ENCODE measurements around the gene LRRC23.

The LRRC23 gene

GRCh38 chr12:6947615-6948014 is 43.0 kb downstream of the LRRC23 start:
- TF ChIP-seq TCF12 (IDR thresholded peaks at IDR 0.05; ENCODE audit: low read depth) = no peak
- TF ChIP-seq YY1 (IDR thresholded peaks at IDR 0.05; ENCODE audit: low read depth) = no peak
- no peak for TF ChIP-seq FOXM1 (IDR thresholded peaks at IDR 0.05; ENCODE audit: borderline replicate concordance, low read depth)
- no peak for TF ChIP-seq RAD21 (IDR thresholded peaks at IDR 0.05; ENCODE audit: low read depth)
- no peak for TF ChIP-seq CEBPB (IDR thresholded peaks at IDR 0.05)
- no peak for TF ChIP-seq ZBTB7A (IDR thresholded peaks at IDR 0.05; ENCODE audit: low read depth)
- no peak for TF ChIP-seq NFIC (IDR thresholded peaks at IDR 0.05)
- TF ChIP-seq REST (IDR thresholded peaks at IDR 0.05; ENCODE audit: low read depth) = no peak
- no peak for TF ChIP-seq EP300 (IDR thresholded peaks at IDR 0.05; ENCODE audit: borderline replicate concordance)
- no peak for TF ChIP-seq USF1 (IDR thresholded peaks at IDR 0.05)
- TF ChIP-seq TEAD4 (IDR thresholded peaks at IDR 0.05) = no peak
- no peak for TF ChIP-seq TAF1 (IDR thresholded peaks at IDR 0.05; ENCODE audit: low read depth)
- no peak for TF ChIP-seq CREB1 (IDR thresholded peaks at IDR 0.05; ENCODE audit: low read depth)
- TF ChIP-seq MAX (IDR thresholded peaks at IDR 0.05) = no peak

- TF ChIP-seq TCF12 (IDR thresholded peaks at IDR 0.05; ENCODE audit: low read depth) = no peak
- no peak for TF ChIP-seq TAF1 (IDR thresholded peaks at IDR 0.05; ENCODE audit: low read depth)
These were observed 44.4 kb downstream of the LRRC23 start for GRCh38 chr12:6948873-6949594.

GRCh38 chr12:6950401-6950801 is 45.8 kb downstream of the LRRC23 start:
- TF ChIP-seq YY1 (IDR thresholded peaks at IDR 0.05; ENCODE audit: low read depth) = no peak
- TF ChIP-seq EGR1 (IDR thresholded peaks at IDR 0.05) = no peak
- no peak for TF ChIP-seq EP300 (IDR thresholded peaks at IDR 0.05; ENCODE audit: borderline replicate concordance)
- TF ChIP-seq TAF1 (IDR thresholded peaks at IDR 0.05; ENCODE audit: low read depth) = no peak
- TF ChIP-seq TCF12 (IDR thresholded peaks at IDR 0.05; ENCODE audit: low read depth) = no peak
- TF ChIP-seq REST (IDR thresholded peaks at IDR 0.05; ENCODE audit: low read depth) = no peak
- TF ChIP-seq RAD21 (IDR thresholded peaks at IDR 0.05; ENCODE audit: low read depth) = no peak
- no peak for TF ChIP-seq ZBTB7A (IDR thresholded peaks at IDR 0.05; ENCODE audit: low read depth)
- TF ChIP-seq FOXM1 (IDR thresholded peaks at IDR 0.05; ENCODE audit: borderline replicate concordance, low read depth) = no peak
- TF ChIP-seq CREB1 (IDR thresholded peaks at IDR 0.05; ENCODE audit: low read depth) = no peak
- no peak for TF ChIP-seq TEAD4 (IDR thresholded peaks at IDR 0.05)
- TF ChIP-seq MAX (IDR thresholded peaks at IDR 0.05) = no peak
- no peak for TF ChIP-seq NFIC (IDR thresholded peaks at IDR 0.05)
- TF ChIP-seq CEBPB (IDR thresholded peaks at IDR 0.05) = no peak
- no peak for TF ChIP-seq USF1 (IDR thresholded peaks at IDR 0.05)

GRCh38 chr12:6950811-6951540 is 46.4 kb downstream of the LRRC23 start, which contains the start of gene PTPN6:
Gene PTPN6, plus strand, starts transcription at chr12:6951356. Its CDS starts 157 bp downstream, at chr12:6951513.
- TF ChIP-seq NFIC (IDR thresholded peaks at IDR 0.05) (no peak), USF1 (IDR thresholded peaks at IDR 0.05) (no peak)

- TF ChIP-seq FOXM1 (IDR thresholded peaks at IDR 0.05; ENCODE audit: borderline replicate concordance, low read depth) (no peak), NFIC (IDR thresholded peaks at IDR 0.05) (no peak), TAF1 (IDR thresholded peaks at IDR 0.05; ENCODE audit: low read depth) (no peak), TCF12 (IDR thresholded peaks at IDR 0.05; ENCODE audit: low read depth) (no peak), TEAD4 (IDR thresholded peaks at IDR 0.05) (no peak), YY1 (IDR thresholded peaks at IDR 0.05; ENCODE audit: low read depth) (no peak), CREB1 (IDR thresholded peaks at IDR 0.05; ENCODE audit: low read depth) (no peak), ZBTB7A (IDR thresholded peaks at IDR 0.05; ENCODE audit: low read depth) (no peak), USF1 (IDR thresholded peaks at IDR 0.05) (no peak), RAD21 (IDR thresholded peaks at IDR 0.05; ENCODE audit: low read depth) (no peak), MAX (IDR thresholded peaks at IDR 0.05) (no peak), EP300 (IDR thresholded peaks at IDR 0.05; ENCODE audit: borderline replicate concordance) (no peak), EGR1 (IDR thresholded peaks at IDR 0.05) (no peak), CEBPB (IDR thresholded peaks at IDR 0.05) (no peak), REST (IDR thresholded peaks at IDR 0.05; ENCODE audit: low read depth) (no peak)
These were observed 47.0 kb downstream of the LRRC23 start for GRCh38 chr12:6951551-6952120.
